GM10248 (cell line): ENCODE data around the gene LY86.

Source experiments
- CTCF ChIA-PET: fragments of 300-600 bp; sonication (Branson Sonifier 250); formaldehyde crosslinking; extraction: SDS; loops from one replicate; lab custom pipeline; 2021; ENCODE audit warnings: antibody characterized with exemption; lab: Yijun Ruan, JAX
- POLR2A ChIA-PET: fragments of 350-650 bp; sonication (Branson Sonifier 250); formaldehyde crosslinking; extraction: SDS; loops from one replicate; lab custom pipeline; 2020; ENCODE audit warnings: antibody characterized with exemption; lab: Yijun Ruan, JAX
- DNase-seq: peaks from one replicate; pipeline ENCODE4 v3.0.0; 2012; ENCODE audit errors: extremely low spot score
- CTCF ChIP-seq: IDR thresholded peaks from 2 replicates; pipeline ENCODE4 v1.5.1; 2012; ENCODE audit warnings: mild to moderate bottlenecking, low read depth; ENCODE audit errors: extremely low read depth, missing control alignments, control extremely low read depth

LY86 gene

GRCh38 chr6:6597682-6598081 is 9.2 kb downstream of the LY86 start:
- CTCF ChIA-PET = interaction anchor here (1.0 kb wide), 1 partner anchor 10 kb away, joined by 6 read pairs; no protein-coding TSS in a partner anchor

GRCh38 chr6:6599468-6599873 is 11.0 kb downstream of the LY86 start:
- CTCF ChIA-PET = interaction anchor here (0.9 kb wide), 1 partner anchor 10 kb away, joined by 4 read pairs; no protein-coding TSS in a partner anchor
- TF ChIP-seq CTCF = no peak
- DNase-seq = no peak
- POLR2A ChIA-PET = no interaction called here

More at GRCh38 chr6:6597682-6598081, 9.2 kb downstream of the LY86 start:
- POLR2A ChIA-PET = no interaction called here
- no peak for TF ChIP-seq CTCF
- no peak for DNase-seq

GRCh38 chr6:6600875-6601274 is 12.4 kb downstream of the LY86 start:
- no peak for DNase-seq
- POLR2A ChIA-PET = interaction anchor here (0.6 kb wide), 1 partner anchor 534 kb away, joined by 3 read pairs; no protein-coding TSS in a partner anchor
- CTCF ChIA-PET = no interaction called here
- TF ChIP-seq CTCF = no peak

- DNase-seq = no peak
- no peak for TF ChIP-seq CTCF
- ChIA-PET CTCF (interaction anchor here (0.7 kb wide), 1 partner anchor 13 kb away, joined by 3 read pairs; no protein-coding TSS in a partner anchor), POLR2A (no interaction called here)
Measured at GRCh38 chr6:6602262-6602661, 13.7 kb downstream of the LY86 start.

GRCh38 chr6:6603317-6603716 is 14.8 kb downstream of the LY86 start:
- CTCF ChIA-PET = no interaction called here

GRCh38 chr6:6604015-6604414 is 15.5 kb downstream of the LY86 start:
- DNase-seq = no peak
- ChIA-PET POLR2A (no interaction called here), CTCF (interaction anchor here (0.8 to 0.9 kb wide), 2 partner anchors 19 to 47 kb away, joined by 3 to 4 read pairs; no protein-coding TSS in a partner anchor)
- TF ChIP-seq CTCF = no peak

More at GRCh38 chr6:6603317-6603716, 14.8 kb downstream of the LY86 start:
- DNase-seq = no peak
- TF ChIP-seq CTCF = no peak
- POLR2A ChIA-PET = no interaction called here

GRCh38 chr6:6604566-6604965 is 16.0 kb downstream of the LY86 start:
- no peak for DNase-seq
- TF ChIP-seq CTCF = no peak
- ChIA-PET POLR2A (no interaction called here), CTCF (interaction anchor here (0.8 to 1.1 kb wide), 4 partner anchors 15 to 48 kb away, joined by 3 to 4 read pairs (median 4); no protein-coding TSS in a partner anchor)
